ENCODE results near the gene PHAF1.

GRCh38 chr16:67181346-67181745, 71.6 kb downstream of the PHAF1 start:
- TF ChIP-seq CTCF (IDR thresholded peaks at IDR 0.05; ENCODE audit: insufficient read depth, low read length), result no peak
- TF ChIP-seq POLR2AphosphoS5 (IDR thresholded peaks at IDR 0.05; ENCODE audit: low read depth), result no peak
- no peak for TF ChIP-seq REST (IDR thresholded peaks at IDR 0.05; ENCODE audit: insufficient replicate concordance, low read depth)

Measured in HL-60 (cell line).